Medulla oblongata (tissue), 1 donor: ENCODE measurements around the gene BCAT1.
"Not testable (repeated sequence)": the region's sequence is repeated elsewhere in the genome, so short reads cannot be mapped to it uniquely, and the experiment has no call there.

Source experiments
- DNase-seq: peaks from one replicate; pipeline ENCODE4 v3.0.0-alpha.2; 2015; ENCODE audit errors: extremely low spot score

Gene BCAT1

GRCh38 chr12:24899503-24900075, 49.3 kb downstream of the BCAT1 start:
- no peak for DNase-seq

DNA sequence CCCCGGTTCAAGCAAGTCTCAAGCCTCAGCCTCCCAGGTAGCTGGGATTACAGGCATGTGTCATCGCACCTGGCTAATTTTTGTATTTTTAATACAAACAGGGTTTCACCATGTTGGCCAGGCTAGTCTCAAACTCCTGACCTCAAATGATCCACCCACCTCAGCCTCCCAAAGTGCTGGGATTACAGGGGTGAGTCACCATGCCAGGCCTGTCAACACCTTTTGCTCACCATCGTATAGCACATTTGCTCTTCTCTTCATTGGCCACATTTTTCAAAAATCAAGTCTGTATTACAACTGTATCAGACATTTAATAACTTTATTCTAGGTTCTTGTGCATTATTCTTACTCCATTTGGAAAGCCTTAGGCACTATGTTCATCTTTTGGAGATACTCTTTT, 50.3 kb downstream of the BCAT1 start:
- DNase-seq = no peak

GRCh38 chr12:24898185-24898584, 50.7 kb downstream of the BCAT1 start:
- no peak for DNase-seq

DNA sequence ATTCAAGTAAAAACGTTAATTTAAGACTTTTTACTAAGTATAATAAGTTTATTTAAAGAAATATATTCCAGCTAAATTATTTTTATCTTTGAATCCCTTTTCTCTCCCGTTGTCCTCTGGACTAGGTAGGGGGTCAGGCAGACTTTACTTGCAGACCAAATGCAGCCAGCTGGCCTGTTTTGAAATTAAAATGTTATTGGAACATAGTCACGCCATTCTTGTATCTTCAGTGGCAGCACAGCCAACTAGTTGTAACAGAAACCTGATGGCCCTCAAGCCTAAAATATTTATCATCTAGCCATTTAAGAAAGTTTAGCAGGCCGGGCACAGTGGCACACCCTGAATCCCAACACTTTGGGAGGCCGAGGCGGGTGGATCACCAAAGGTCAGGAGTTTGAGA, 52.7 kb downstream of the BCAT1 start:
- DNase-seq = no peak

- no peak for DNase-seq
Observed at GRCh38 chr12:24895612-24896011, 53.3 kb downstream of the BCAT1 start.

DNA sequence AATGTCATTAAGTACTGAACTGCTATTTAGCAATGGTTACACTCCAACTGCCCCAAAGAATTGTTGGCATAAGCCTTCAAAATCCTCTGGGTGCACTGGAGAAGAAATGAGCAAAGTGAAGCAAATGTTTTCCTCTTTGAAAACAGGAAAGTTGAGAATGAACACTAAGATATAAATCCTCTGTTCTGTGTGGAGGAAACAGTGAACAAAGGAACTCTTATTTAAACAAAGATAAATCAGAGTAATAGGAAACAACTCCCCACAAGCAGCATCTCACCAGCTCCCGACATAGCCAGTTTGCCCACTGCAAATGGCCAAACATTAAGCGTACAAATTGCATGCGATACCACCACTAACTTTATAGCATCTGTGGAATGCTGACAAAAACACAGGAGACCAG, 54.0 kb downstream of the BCAT1 start:
- peak; percentile 13 for DNase-seq

- no peak for DNase-seq
Observed at GRCh38 chr12:24890048-24890803, 58.7 kb downstream of the BCAT1 start.

GRCh38 chr12:24889411-24889810, 59.5 kb downstream of the BCAT1 start:
- no peak for DNase-seq

GRCh38 chr12:24888813-24889212, 60.1 kb downstream of the BCAT1 start:
- no peak for DNase-seq

GRCh38 chr12:24884911-24885310, 64.0 kb downstream of the BCAT1 start:
- DNase-seq = no peak

DNA sequence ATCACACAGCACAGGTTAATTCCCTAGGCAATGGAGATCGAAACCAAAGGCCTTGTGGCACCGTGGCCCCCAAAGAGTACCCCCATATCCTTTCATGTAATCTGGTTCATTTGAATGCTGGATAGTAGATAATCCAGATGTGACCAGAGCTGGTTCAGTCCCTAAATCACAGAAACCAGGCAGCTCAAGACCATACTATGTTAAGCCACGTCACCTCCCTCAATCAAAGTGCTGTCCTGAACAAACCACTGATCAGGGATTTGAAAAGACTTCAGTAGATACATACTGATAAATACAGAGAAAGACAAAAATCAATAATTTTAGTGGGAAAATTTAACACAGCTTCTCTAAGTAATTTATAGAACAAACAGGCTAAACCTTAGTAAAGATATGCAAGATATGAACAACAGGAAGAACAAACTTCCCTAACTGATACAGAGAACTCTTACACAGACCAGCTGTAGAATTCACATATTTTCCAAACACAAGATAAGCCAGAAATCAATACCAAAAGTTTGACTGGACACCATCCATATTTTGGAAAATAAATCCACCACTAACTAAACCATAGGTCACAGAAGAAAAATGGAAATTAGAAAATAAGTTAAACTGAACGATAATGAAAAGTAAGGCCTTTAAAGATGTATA, 67.1 kb downstream of the BCAT1 start:
- no peak for DNase-seq

GRCh38 chr12:24881227-24881626, 67.7 kb downstream of the BCAT1 start:
- no peak for DNase-seq

DNA sequence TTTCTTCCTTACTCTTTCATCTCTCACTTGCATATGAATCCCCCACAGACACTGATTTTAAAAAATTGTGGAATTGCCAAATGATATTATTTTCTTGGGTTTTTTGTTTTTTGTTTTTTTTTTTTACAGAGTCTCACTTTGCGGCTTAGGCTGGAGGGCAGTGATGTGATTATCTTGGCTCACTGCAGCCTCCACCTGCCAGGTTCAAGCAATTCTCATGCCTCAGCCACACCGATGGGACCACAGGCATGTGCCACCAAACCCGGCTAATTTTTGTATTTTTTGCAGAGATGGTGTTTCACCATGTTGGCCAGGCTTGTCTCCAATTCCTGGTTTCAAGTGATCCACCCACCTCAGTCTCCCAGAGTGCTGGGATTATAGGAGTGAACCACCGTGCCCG, 68.2 kb downstream of the BCAT1 start:
- DNase-seq = no peak

DNA sequence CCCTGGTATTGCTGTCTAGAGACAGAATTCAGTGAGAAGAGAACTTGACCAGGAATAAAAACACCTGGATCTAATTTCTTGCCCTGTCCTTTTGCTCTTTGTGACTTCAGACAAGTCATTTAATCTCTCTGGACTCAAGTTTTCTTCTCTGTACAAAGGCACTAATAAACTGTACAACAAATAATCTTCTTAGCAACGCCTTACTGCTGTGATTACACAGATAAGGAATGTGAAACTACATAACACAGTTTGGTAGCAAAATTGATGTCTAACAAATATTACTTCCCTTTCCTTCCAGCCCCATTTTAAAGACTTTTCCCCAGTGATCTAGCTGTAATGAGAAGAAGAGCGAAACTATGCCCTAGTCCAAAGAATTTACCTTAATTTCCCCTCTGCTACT, 69.3 kb downstream of the BCAT1 start:
- DNase-seq = no peak

GRCh38 chr12:24875014-24875413, 73.9 kb downstream of the BCAT1 start:
- no peak for DNase-seq

- DNase-seq = no peak
Observed at GRCh38 chr12:24872211-24872610, 76.7 kb downstream of the BCAT1 start.

DNA sequence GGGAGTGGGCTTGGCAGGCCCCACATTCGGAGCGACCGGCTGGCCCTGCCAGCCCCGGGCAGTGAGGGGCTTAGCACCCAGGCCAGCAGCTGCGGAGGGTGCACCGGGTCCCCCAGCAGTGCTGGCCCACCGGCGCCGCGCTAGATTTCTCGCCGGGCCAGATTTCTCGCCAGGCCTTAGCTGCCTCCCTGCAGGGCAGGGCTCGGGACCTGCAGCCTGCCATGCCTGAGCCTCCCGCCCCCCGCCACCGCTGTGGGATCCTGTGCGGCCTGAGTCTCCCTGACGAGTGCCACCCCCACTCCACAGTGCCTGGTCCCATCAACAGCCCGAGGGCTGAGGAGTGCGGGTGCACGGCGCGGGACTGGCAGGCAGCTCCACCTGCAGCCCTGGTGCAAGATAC, 82.8 kb downstream of the BCAT1 start:
- DNase-seq = not testable (repeated sequence)

DNA sequence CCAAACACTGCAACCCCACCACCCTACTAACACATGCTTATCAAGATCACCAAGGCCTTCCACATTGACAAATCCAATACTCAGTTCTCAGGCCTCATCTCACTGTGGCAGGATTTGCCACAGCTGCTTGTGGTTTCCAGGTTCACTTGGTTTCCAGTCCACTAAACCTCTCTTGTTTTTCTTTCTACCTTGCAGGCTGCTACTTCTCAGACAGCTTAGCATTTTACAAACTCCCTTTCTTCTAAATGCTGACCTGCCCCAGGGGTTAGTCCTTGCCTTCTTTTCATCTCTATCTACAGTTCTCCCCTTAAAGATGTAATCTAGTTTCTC, 84.1 kb downstream of the BCAT1 start:
- no peak for DNase-seq

DNA sequence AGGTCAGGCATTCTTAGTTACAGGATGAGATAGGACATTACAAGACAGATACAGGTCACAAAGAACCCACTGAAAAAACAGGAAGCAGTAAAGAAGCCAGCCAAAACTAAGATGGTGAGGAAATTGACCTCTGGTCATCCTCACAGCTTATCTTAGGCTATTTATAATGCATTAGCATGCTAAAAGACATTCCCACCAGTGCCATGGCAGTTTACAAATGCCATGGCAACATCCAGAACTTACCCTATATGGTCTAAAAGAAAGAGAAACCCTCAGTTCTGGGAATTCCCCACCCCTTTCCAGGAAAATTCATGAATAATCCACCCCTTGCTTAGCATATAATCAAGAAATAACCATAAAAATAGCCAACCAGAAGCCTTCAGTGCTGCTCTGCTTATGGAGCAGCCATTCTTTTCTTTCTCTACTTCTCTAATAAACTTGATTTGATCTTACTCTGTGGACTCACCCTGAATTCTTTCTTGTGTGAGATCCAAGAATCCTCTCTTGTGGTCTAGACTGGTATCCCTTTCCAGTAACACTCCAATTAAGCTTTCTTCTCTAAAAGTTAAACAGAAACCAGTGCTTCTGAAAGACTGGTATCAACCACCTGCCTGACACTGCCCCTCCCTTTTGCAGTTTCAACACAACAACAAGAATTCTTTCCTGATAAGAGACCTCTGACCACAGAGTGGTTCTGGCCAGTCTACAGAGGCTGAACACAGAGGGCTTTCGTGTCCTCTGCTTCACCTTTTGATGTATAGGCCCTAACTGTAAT, 86.9 kb downstream of the BCAT1 start:
- DNase-seq = no peak

DNA sequence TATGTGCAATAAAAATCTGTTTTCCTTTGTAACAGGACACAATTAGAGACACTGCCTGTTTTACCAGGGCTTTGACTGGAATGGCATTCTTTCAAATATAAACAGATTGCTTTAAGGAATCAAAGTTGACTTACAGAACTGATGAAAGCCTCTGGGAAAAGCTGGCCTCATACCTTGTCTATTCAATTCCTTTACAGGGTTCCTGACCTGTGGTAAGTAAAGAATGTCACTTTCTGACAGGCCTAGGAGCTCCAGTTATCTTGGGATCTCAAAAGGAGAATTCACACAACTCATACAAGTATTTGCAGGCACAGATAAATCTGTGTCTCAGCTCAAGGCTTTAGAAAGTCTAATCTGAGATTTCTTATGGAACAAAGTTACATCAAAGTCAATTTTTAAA, 88.4 kb downstream of the BCAT1 start:
- DNase-seq = no peak

DNA sequence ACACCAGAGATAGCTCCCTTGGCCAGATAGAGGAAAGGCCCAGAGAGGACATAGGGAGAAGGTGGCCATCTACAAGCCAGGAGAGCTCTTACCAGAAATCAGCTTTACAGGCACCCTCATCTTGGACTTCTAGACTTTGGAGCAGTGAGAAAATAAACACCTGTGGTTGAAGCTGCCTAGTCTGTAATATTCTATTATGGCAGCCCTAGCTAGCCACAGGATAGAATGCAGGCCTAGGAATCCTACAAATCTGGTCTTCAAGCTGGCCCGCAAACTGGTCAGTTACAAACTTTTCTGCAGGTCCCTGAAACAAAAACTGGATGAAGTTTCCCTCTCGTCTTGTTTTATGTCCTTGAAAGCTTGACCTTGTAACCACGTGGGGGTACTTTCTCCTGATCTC, 92.4 kb downstream of the BCAT1 start:
- no peak for DNase-seq

- no peak for DNase-seq
Observed at GRCh38 chr12:24854908-24855307, 94.0 kb downstream of the BCAT1 start.

- no peak for DNase-seq
Observed at GRCh38 chr12:24854017-24854416, 94.9 kb downstream of the BCAT1 start.
